IMR-90 (cell line): ENCODE results near the gene GOLPH3L. TPM values are rescaled to one million over a fixed set of nuclear protein-coding genes. Genes with fewer than 3 reads are reported as not detected.

ENCODE experiments used
- ATAC-seq: fragments of 200-7000 bp; cut with Tn5 transposase; 2 replicates; pipeline ENCODE4 v1.9.1; 2020; ENCODE audit warnings: low read depth, mild to moderate bottlenecking, moderate library complexity
- BruUV-seq: library from RNA; stranded (reverse); fragments of 400-500 nt; replicated peaks from 2 replicates; lab custom pipeline; 2021; lab: Mats Ljungman, UMichigan
- CTCF ChIA-PET: fragments of 300-600 bp; formaldehyde crosslinking; extraction: SDS; loops from one replicate; lab custom pipeline; 2021; ENCODE audit warnings: antibody characterized with exemption; lab: Yijun Ruan, JAX
- POLR2A ChIA-PET: fragments of 300-600 bp; sonication (Branson Sonifier 250); formaldehyde crosslinking; loops from one replicate; lab custom pipeline; 2022; ENCODE audit warnings: antibody characterized with exemption; ENCODE audit not compliant: unreplicated experiment; lab: Charles Lee
- DNase-seq: peaks from one replicate; pipeline ENCODE4 v3.0.0; 2013
- H2AFZ ChIP-seq: replicated peaks from 2 replicates; pipeline ENCODE3; 2013; ENCODE audit warnings: low read length, mild to moderate bottlenecking; ENCODE audit not compliant: poor library complexity
- H2AK5ac ChIP-seq: 2 replicates; pipeline ENCODE4 v1.6.1; 2013; ENCODE audit warnings: low read depth, low read length, inconsistent platforms
- H2AK9ac ChIP-seq: replicated peaks from 2 replicates; pipeline ENCODE3; 2013; ENCODE audit warnings: mild to moderate bottlenecking, low read depth, low read length, moderate library complexity; ENCODE audit not compliant: poor library complexity
- H2BK120ac ChIP-seq: 2 replicates; pipeline ENCODE4 v1.6.1; 2013; ENCODE audit warnings: low read depth, low read length, inconsistent platforms
- H2BK15ac ChIP-seq: 3 replicates; pipeline ENCODE4 v1.6.1; 2013; ENCODE audit warnings: low read depth, low read length, inconsistent platforms
- H2BK20ac ChIP-seq: 2 replicates; pipeline ENCODE4 v1.6.1; 2013; ENCODE audit warnings: low read depth, mild to moderate bottlenecking, inconsistent platforms, low read length, moderate library complexity
- H2BK5ac ChIP-seq: 2 replicates; pipeline ENCODE4 v1.6.1; 2013; ENCODE audit warnings: mild to moderate bottlenecking, low read depth, low read length, inconsistent platforms; ENCODE audit not compliant: poor library complexity, severe bottlenecking
- H3K14ac ChIP-seq: replicated peaks from 2 replicates; pipeline ENCODE4 v1.6.1; 2013; ENCODE audit warnings: low read depth, low read length, inconsistent platforms
- H3K18ac ChIP-seq: 2 replicates; pipeline ENCODE4 v1.6.1; 2013; ENCODE audit warnings: low read depth, low read length, control low read depth
- H3K23ac ChIP-seq: 2 replicates; pipeline ENCODE4 v1.6.1; 2013; ENCODE audit warnings: low read depth, low read length, inconsistent platforms
- H3K27ac ChIP-seq: 2 replicates; pipeline ENCODE4 v1.5.1; 2013; ENCODE audit warnings: mild to moderate bottlenecking, control low read depth, low read length; ENCODE audit not compliant: insufficient read depth
- H3K27me3 ChIP-seq: 2 replicates; pipeline ENCODE4 v1.6.1; 2013; ENCODE audit warnings: low read length; ENCODE audit not compliant: control insufficient read depth, insufficient read depth
- H3K36me3 ChIP-seq: 2 replicates; pipeline ENCODE4 v1.6.1; 2013; ENCODE audit warnings: low read length, mixed read lengths; ENCODE audit not compliant: control insufficient read depth, insufficient read depth
- H3K4ac ChIP-seq: 2 replicates; pipeline ENCODE4 v1.6.1; 2013; ENCODE audit warnings: low read depth, low read length, inconsistent platforms
- H3K4me1 ChIP-seq: 2 replicates; pipeline ENCODE4 v1.6.1; 2013; ENCODE audit warnings: low read length, mixed read lengths; ENCODE audit not compliant: control insufficient read depth, insufficient read depth
- H3K4me2 ChIP-seq: 2 replicates; pipeline ENCODE4 v1.6.1; 2013; ENCODE audit warnings: low read depth, mild to moderate bottlenecking, control low read depth, low read length, moderate library complexity
- H3K4me3 ChIP-seq: 2 replicates; pipeline ENCODE4 v1.5.1; 2013; ENCODE audit warnings: low read depth, mild to moderate bottlenecking, control low read depth, low read length, moderate library complexity; ENCODE audit not compliant: insufficient read depth
- H3K56ac ChIP-seq: 2 replicates; pipeline ENCODE4 v1.6.1; 2013; ENCODE audit warnings: low read length, inconsistent platforms; ENCODE audit not compliant: insufficient read depth; ENCODE audit errors: extremely low read depth
- H3K79me1 ChIP-seq, 2 experiments: 2 replicates each; pipeline ENCODE4 v1.6.1; 2013; ENCODE audit warnings: low read length in 2 of 2, inconsistent platforms in 1 of 2, low read depth in 1 of 2
- H3K9ac ChIP-seq: 2 replicates; pipeline ENCODE4 v1.6.1; 2013; ENCODE audit warnings: low read depth, low read length, control low read depth
- H3K9me1 ChIP-seq: 2 replicates; pipeline ENCODE4 v1.6.1; 2013; ENCODE audit warnings: low read length, inconsistent platforms; ENCODE audit not compliant: insufficient read depth
- H3K9me3 ChIP-seq: 2 replicates; pipeline ENCODE4 v1.6.1; 2013; ENCODE audit warnings: low read length; ENCODE audit not compliant: control insufficient read depth, insufficient read depth
- H4K20me1 ChIP-seq: 2 replicates; pipeline ENCODE4 v1.6.1; 2013; ENCODE audit warnings: low read length, inconsistent platforms; ENCODE audit not compliant: insufficient read depth
- H4K5ac ChIP-seq: 2 replicates; pipeline ENCODE4 v1.6.1; 2013; ENCODE audit warnings: mild to moderate bottlenecking, low read depth, low read length, control low read depth
- H4K8ac ChIP-seq, 2 experiments: 2 replicates each; pipeline ENCODE4 v1.6.1; 2013; ENCODE audit warnings: low read depth in 2 of 2, low read length in 2 of 2, control low read depth in 1 of 2, inconsistent platforms in 1 of 2
- H4K91ac ChIP-seq: 2 replicates; pipeline ENCODE4 v1.6.1; 2013; ENCODE audit warnings: low read depth, low read length, inconsistent platforms; ENCODE audit not compliant: insufficient read depth
- ELK1 ChIP-seq: fragments of 150-350 bp; IDR thresholded peaks from 2 replicates; pipeline ENCODE4 v1.6.1; 2016; ENCODE audit warnings: low read depth, mild to moderate bottlenecking, low read length, moderate library complexity, borderline replicate concordance
- MAZ ChIP-seq: IDR thresholded peaks from 2 replicates; pipeline ENCODE4 v1.6.1; 2012; ENCODE audit warnings: low read depth, mild to moderate bottlenecking, low read length, improper control_type of control experiment, moderate library complexity, borderline replicate concordance
- MXI1 ChIP-seq: IDR thresholded peaks from 2 replicates; pipeline ENCODE4 v1.6.1; 2012; ENCODE audit warnings: low read depth, mild to moderate bottlenecking, low read length, moderate library complexity, borderline replicate concordance
- RAD21 ChIP-seq: IDR thresholded peaks from 2 replicates; pipeline ENCODE4 v1.6.1; 2012; ENCODE audit warnings: low read length, improper control_type of control experiment
- RCOR1 ChIP-seq: IDR thresholded peaks from 2 replicates; pipeline ENCODE4 v1.6.1; 2012; ENCODE audit warnings: mild to moderate bottlenecking, low read length, improper control_type of control experiment; ENCODE audit not compliant: insufficient replicate concordance
- RFX5 ChIP-seq: IDR thresholded peaks from 2 replicates; pipeline ENCODE4 v1.8.0; 2012; ENCODE audit warnings: low read depth, mild to moderate bottlenecking, low read length, moderate library complexity
- USF2 ChIP-seq: fragments of 150-350 bp; IDR thresholded peaks from 2 replicates; pipeline ENCODE4 v1.6.1; 2017; ENCODE audit warnings: mild to moderate bottlenecking, antibody characterized with exemption, low read length, low read depth
- WGBS, 2 experiments: methylation state at CpG; one replicate each; pipeline versions ENCODE4 v1.1.5 to v1.1.7; 2013; ENCODE audit warnings: missing lambda C conversion rate in 2 of 2; ENCODE audit not compliant: insufficient read length in 1 of 2; ENCODE audit errors: extremely low coverage in 2 of 2; 5-methylcytosine and 5-hydroxymethylcytosine counted together
- dilution Hi-C: fragments of 300-500 bp; cut with HindIII; formaldehyde crosslinking; loops from one replicate; pipeline ENCODE4 v1.14.3; 2018; ENCODE audit warnings: low sequenced_read_pairs; ENCODE audit not compliant: unreplicated experiment
- in situ Hi-C: fragments of 300-500 bp; cut with MboI; formaldehyde crosslinking; loops from 3 replicates; pipeline ENCODE4 v1.14.3; 2019; ENCODE audit warnings: low sequenced_read_pairs, inconsistent platforms, mixed read lengths
- intact Hi-C: fragments of 100-400 bp; cut with micrococcal nuclease; formaldehyde crosslinking; loops from 2 replicates; pipeline ENCODE4 v1.10.0; 2022
- polyA plus RNA-seq, 3 experiments: library from polyadenylated mRNA; depleted of rRNA; stranded (reverse); fragments of >200 nt; gene quantifications; 2 replicates each; pipeline ENCODE4 v1.2.3, GENCODE V29; 2012; ENCODE audit warnings: low replicate concordance in 1 of 3
- total RNA-seq: library from RNA; depleted of rRNA; stranded (reverse); fragments of >200 nt; gene quantifications from 2 replicates; pipeline ENCODE4 v1.2.3, GENCODE V29; 2012

GOLPH3L gene
- total and polyA plus RNA-seq, 2 of the 4 experiments (the other 2 are of a cell fraction) = 9.5 to 11.0 TPM

GRCh38 chr1:150615346-150616201 is 81.4 kb downstream of the GOLPH3L start:
- H3K4ac ChIP-seq = peak overlapping the region; percentile 64; the same call in 1 of the 2 replicates
- H3K23ac ChIP-seq = peak overlapping the region; percentile 35; the same call in 1 of the 2 replicates
- H2AK9ac ChIP-seq = no peak overlapping the region
- no peaks in the 10 kb centered on the region for H3K27me3 ChIP-seq
- DNase-seq (no peak), ATAC-seq (no peak)
- dilution Hi-C loops (no loop called here), intact Hi-C loops (no loop called here), in situ Hi-C loops (no loop called here)
- no peak for TF ChIP-seq RCOR1
- no peak for TF ChIP-seq RAD21
- TF ChIP-seq USF2 = no peak
- TF ChIP-seq MXI1 = no peak
- no peak for TF ChIP-seq MAZ
- TF ChIP-seq ELK1 = no peak
- no peak for TF ChIP-seq RFX5
- H3K9me1 ChIP-seq = 0 out of 2 replicates have a peak, but pooled peaks cover 2% of the 10 kb centered on the region
- H3K56ac ChIP-seq = no peak overlapping the region
- peaks cover 9% of the 10 kb centered on the region for H3K36me3 ChIP-seq
- H2BK20ac ChIP-seq = peak overlapping the region; percentile 57; the same call in 1 of the 2 replicates
- peaks cover 13 to 37% of the 10 kb centered on the region in 2 experiments for H3K79me1 ChIP-seq
- H4K8ac ChIP-seq = peak overlapping the region in 1 of 2 experiments; percentile 50; a peak in 2 of 4 replicates
- H3K9ac ChIP-seq = no peak overlapping the region
- no peak overlapping the region for H3K4me2 ChIP-seq
- CTCF ChIA-PET = interaction anchor here (0.9 to 1.6 kb wide), 2 partner anchors 33 to 55 kb away, joined by 3 to 6 read pairs; no protein-coding TSS in a partner anchor
- peak overlapping the region; percentile 5 for H2BK5ac ChIP-seq
- H2AFZ ChIP-seq = no peak overlapping the region
- peaks cover 18% of the 10 kb centered on the region for H3K4me1 ChIP-seq
- no peaks in the 10 kb centered on the region for H3K9me3 ChIP-seq
- H4K91ac ChIP-seq = no peak overlapping the region
- H2BK15ac ChIP-seq = peak overlapping the region; percentile 42; the same call in 1 of the 3 replicates
- H4K5ac ChIP-seq = no peak overlapping the region
- peak overlapping the region; percentile 19; the same call in 1 of the 2 replicates for H2BK120ac ChIP-seq
- POLR2A ChIA-PET = no interaction called here
- peak overlapping the region; percentile 10; the same call in 1 of the 2 replicates for H3K27ac ChIP-seq
- H4K20me1 ChIP-seq = peaks cover 3% of the 10 kb centered on the region; the same call in 1 of the 2 replicates
- H3K14ac ChIP-seq = peak overlapping the region; percentile 19; the same call in 1 of the 2 replicates
- BruUV-seq = no TSS peak
- no peak overlapping the region for H3K4me3 ChIP-seq
- 91% methylated on average over 4 of the region's 12 CpGs; no CpG with 5 or more reads in 1 of the 2 experiments for WGBS, 2 experiments
- peak overlapping the region; percentile 80; the same call in 1 of the 2 replicates for H2AK5ac ChIP-seq
- H3K18ac ChIP-seq = no peak overlapping the region
